NCI-H1694 (cell line): ENCODE data around the gene URI1.
"Not testable (repeated sequence)": the region's sequence is repeated elsewhere in the genome, so short reads cannot be mapped to it uniquely, and the experiment has no call there.

Experiments used
- DNase-seq: peaks from one replicate; lab custom pipeline; 2025; lab: John Stamatoyannopoulos, UW

Gene URI1

DNA sequence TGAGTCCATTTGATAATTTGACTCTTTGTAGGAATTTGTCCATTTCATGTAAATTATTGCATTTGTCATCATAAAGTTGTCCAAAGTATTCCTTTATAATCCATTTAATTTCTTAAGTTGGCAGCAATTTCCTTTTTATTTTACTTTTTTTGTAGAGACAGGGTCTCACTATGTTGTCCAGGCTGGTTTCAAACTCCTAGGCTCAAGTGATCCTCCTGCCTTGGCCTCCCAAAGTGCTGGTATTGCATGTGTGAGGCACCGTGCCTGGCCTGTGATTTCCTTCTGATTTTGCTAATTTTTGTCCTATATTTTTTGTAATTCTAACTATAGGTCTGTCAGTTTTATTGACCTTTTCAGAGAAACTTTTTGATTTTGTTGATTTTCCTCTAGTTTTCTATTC lies 84.9 kb downstream of the URI1 start:
- no peak for DNase-seq

DNA sequence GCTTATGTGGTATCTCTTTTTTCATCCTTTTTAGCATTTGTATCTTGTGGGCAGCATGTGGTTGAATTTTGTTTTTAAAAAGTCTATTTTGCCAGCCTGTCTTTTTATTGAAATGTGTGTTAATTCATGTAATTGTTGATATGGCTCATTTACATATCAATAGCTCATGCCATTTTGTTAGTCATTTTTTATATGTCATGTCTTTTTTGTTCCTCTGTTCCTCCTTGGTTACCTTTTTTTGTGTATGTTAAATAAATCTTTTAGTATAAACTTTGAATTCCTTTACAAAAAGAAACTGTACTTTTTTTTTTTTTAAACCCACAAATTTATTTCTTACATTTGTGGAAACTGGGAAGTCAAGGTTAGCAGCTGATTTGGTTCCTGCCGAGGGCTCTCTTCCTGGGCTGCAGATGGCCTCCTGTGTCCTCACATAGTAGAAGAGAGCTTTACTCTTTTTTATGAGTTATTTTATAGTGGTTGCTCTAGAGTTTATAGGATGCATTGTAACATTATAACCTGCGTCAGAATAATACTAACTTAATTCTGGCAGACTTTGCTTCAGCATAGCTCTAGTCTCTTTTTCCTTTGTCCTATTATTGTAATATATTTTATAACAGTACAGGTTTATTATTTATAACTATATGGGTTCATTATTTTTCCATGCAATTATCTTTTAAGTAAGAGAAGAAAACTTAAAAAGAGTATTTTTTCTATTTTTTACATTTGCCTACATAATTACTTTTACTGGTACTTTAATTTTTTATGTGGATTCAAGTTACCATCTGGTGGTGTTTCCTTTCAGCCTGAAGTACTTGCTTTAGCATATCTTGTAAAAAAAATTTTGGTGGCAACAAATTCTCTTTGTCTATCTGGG lies 86.3 kb downstream of the URI1 start:
- no peak for DNase-seq

DNA sequence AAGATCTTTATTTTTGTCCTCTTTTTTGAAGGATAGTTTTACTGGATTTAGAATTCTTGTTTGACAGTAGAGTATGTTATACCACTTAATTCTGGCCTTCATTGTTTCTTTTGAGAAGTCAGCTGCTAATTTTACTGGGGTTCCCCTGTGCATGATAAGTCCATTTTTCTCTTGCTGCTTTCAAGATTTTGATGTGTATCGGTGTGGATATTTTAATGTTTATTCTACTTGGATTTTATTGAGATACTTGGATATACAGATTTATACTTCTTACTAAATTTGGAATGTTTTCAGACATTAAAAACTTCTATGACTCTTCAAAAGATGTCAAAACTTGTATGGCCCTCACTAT lies 86.9 kb downstream of the URI1 start:
- DNase-seq = no peak

DNA sequence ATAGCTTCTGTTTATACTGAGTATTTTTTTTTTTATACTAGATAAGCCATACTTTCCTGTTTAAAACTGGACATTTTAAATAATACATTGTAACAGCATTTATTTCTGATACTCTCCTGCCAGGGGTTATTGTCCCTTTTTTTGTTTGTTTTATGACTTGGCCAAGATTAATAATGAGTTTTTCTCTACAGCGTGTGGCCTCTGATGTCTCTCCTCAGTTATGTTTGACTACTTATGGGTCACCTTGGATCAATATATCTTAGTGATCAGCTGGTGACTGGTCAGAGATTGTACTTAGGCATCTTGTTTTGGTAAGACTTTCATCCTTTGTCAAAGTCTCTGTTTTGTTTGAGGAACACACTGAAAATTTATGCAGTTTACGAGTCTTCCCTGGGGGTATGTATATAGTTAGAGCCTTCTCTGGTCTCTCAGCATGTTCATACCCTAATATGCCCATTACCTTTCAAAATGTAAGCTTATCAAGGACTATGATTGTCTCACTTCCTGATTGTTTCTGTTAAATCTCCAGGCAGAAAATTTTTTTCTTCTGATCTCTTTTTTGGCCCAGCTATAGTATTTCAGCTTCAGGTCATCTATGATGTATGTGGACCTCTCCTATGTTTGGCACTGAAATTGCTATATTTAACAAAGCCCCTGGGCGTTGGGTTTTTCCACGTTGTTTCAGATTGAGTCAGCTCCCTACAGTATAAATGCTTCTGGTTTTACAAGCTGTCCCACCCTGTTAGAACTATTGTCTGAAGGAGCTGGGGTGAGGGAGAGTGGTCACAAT lies 87.9 kb downstream of the URI1 start:
- no peak for DNase-seq

DNA sequence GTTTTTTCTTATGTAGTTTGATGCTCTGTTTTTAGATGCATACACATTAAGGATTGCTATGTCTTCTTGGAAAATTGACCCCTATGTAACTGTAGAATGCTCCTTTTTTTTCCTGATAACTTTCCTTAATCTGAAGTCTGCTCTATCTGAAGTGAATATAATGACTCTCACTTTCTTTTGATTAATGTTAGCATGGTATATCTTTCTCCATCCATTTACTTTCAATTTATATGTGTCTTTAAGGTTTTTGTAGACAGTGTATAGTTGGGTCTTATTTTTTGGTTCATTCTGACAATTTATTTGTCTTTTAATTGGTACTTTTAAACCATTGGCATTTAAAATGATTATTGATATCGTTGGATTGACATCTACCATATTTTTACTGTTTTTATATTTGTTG lies 92.3 kb downstream of the URI1 start:
- no peak for DNase-seq

DNA sequence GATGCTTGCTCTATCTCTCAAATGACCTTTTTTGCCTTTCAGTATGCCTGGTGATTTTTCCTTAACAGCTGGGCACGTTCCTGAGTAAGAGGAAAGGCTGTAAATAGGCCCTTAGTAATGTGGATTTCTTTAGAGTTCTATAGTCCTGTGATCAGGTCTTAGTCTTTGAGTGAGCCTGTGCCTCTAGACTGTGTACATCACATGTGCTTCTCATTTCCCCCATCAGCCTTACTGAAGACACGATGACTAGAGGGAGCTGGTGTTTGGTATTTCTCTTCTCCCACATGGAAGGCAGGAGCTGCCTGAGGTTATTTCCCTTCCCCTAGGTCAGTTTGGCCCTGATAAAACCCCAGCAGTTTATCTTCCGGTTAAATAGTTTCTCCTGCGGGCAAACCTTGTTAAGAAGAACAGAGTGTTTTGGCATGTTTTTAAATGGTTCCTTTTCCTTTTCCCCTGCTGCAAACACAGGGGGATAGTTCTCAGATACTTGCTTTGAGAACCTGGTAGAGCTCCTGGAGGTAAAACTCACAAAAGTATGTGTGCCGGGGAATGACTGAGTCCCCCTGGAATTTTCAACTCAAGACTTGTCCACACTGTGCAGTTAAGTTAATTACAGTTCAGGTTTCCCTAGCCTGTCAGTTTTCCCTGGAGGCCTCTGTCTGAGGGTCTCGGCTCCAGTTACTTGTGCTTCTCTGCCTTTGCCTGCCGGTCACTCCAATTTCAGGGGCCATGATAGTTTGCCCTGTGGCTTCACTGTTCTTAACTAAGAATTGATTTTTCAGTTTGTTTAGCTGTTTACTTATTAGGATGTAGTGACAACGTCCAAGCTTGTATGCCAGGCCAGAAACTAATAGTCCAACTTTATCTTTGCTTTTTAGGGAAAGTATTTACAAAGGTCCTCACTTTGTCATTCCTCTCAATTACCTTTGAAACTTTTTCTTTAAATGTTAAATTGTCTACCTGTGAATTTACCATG lies 94.4 kb downstream of the URI1 start:
- no peak for DNase-seq

DNA sequence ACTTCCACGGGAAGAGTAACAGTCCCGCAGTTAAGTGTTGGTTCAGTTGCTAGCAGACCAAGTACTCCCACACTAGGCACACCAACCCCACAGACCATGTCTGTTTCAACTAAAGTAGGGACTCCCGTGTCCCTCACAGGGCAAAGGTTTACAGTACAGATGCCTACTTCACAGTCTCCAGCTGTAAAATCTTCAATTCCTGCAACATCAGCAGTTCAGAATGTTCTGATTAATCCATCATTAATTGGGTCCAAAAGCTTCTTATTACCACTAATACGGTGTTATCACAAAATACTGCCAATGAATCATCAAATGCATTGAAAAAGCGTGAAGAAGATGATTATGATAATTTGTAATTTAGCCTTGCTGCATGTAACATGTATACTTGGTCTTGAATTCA lies 95.8 kb downstream of the URI1 start:
- no peak for DNase-seq

DNA sequence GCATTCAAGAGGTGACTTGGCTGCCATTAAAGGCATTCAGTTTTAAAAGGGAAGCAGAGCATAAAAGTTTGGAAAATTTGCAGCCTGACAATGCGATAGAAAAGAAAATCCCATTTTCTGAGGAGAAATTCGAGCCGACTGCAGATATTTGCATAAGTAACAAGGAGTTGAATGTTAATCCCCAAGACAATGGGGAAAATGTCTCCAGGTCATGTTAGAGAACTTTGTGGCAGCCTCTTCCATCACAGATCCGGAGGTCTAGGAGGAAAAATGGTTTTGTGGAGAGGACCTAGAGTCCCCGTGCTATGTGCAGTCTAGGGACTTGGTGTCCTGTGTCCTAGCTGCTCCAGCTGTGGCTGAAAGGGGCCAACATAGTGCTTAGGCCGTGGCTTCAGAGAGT lies 99.9 kb downstream of the URI1 start:
- DNase-seq = not testable (repeated sequence)

DNA sequence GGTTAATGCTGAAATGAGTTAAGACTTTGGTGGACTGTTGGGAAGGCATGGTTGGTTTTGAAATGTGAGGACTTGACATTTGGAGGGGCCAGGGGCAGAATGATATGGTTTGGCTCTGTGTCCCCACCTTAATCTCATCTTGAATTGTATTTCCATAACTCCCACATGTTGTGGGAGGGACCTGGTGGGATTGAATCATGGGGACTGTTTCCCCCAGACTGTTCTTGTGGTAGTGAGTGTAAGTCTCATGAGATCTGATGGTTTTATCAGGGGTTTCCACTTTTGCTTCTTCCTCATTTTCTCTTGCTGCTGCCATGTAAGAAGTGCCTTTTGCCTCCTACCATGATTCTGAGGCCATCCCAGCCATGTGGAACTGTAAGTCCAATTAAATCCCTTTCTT lies 101.0 kb downstream of the URI1 start:
- DNase-seq = not testable (repeated sequence)

DNA sequence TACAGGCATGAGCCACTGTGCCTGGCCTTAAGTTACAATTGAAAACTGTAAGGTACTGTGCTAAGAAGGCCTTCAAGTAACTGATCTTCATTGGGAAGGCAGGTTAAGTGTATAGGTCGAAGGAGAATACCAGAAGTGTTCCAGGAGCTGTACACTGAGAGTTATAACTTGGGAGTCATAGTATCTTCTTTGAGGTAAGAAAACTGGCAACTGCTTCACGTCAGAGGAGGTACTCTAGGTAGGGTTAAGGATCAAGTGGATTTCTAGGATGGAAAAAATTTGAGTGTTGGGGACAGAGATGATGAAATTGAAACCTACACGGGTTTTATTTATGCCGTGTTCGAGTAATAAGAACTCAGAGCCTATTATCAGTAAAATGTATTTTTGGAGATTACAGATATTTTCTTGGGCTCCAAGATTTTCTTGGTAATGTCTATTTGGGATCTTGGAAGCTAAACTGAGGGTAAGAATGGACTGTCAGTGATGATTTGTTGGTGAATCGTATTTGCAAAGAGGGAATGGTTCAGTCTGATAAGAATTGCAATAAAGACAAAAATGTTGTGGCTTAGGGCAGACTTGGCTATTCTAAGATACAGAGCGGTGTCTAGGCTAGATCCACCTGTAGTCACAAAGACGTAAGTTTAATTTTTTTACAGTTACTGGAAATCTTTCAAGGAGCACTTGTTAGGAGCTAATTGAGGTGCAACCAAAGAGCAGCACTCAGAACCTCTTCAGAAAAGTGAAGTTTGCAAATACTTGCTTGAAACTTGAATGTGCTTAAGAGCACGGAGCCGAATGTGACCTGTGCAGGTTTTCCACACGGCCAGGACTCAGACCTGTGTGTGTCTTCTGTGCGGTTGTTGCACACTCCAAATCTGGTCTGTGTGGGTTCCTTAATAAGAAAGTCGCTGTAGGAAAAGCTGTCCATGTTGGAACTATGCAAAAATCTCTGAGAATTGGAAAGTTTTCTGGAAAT lies 102.5 kb downstream of the URI1 start:
- no peak for DNase-seq

DNA sequence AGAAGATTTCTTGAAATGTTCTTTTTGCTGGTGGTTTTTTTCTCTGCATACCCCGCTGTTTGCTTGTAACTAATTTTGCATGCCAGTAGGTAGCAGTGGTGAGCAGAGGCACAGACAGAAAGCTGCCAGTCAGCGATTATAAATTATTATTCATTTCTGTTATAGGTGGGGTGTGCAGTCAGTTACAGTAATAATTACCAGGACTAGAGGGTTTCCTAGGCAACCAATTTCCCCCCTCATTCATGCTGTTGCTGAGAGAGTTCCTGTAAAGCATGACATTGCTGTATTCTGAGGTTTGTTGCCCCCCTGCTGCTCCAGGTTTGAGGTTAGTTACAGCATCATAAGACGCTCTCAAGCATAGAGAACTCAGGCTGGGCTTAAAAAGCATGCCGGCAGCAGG lies 104.5 kb downstream of the URI1 start:
- no peak for DNase-seq

DNA sequence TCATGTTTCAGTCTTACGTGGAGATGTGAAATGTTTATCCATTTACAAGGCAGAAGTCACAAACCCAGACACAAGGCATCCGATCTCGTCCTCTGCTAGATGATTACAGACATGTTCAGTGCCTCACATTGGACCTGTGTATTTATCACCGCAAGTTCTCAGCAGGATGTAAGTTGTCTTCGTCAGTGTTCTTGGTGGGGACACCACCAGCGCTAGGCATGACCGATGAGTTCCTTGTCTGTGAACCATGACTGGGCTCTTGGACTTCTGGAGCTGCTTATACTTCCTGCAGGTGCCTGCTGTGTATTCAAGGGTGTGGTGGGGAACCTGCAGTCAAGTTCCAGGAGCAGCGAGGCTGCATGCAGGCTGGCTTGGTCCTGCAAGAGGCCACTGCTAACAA lies 105.4 kb downstream of the URI1 start:
- DNase-seq = no peak

DNA sequence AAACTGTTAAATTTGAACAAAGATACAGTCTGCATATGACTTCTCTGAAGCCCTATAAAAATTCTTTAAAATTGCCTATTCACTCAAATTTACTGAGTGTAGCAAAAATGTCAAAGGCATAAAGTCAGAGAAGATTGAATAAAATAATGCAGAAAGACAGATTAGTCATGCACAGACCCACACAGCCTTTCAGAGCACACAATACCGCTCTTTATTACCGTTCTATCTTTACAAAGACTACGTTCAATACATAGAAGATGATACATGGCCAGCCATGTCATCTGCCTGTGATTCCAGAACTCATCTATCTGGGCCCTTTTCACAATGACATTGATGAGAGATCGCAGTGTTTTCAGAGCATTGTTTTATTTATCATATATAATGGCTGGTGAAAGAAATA lies 107.2 kb downstream of the URI1 start:
- no peak for DNase-seq

DNA sequence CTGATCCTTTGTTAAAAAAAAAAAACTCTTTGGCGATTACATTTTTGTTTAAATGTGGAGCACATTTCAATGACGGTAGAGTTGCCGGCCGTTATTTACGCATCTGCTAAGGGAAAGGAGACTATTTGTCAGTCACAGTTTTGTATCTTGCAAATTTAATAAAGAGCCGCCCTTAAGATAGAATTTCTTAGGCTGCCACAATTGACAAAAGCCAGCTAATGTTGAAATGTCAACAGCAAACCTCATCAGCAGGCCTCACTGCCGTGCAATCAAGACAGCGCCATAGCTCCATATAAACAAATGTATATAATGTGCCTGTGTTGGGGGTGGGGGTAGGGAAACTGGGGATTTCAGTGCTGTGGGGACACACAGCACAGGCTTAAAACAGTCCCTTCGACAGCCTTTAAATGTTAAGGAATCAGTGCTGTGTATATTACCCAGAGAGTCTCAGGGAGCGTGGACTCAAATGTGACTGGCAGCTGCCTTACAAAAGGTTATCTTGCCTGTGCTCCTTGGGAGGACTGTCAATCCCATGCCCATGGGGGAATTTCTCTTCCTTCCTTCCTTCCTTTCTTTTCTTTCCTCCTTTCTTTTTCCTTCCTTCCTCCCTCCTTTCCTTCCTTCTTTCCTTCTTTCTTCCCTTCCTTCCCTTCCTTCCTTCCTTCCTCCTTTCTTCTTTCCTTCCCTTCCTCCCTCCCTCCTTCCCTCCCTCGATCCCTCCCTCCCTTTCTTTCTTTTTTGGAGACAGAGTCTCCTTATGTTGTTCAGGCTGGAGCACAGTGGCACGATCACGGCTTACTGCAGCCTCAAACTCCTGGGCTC lies 108.0 kb downstream of the URI1 start:
- DNase-seq = no peak

DNA sequence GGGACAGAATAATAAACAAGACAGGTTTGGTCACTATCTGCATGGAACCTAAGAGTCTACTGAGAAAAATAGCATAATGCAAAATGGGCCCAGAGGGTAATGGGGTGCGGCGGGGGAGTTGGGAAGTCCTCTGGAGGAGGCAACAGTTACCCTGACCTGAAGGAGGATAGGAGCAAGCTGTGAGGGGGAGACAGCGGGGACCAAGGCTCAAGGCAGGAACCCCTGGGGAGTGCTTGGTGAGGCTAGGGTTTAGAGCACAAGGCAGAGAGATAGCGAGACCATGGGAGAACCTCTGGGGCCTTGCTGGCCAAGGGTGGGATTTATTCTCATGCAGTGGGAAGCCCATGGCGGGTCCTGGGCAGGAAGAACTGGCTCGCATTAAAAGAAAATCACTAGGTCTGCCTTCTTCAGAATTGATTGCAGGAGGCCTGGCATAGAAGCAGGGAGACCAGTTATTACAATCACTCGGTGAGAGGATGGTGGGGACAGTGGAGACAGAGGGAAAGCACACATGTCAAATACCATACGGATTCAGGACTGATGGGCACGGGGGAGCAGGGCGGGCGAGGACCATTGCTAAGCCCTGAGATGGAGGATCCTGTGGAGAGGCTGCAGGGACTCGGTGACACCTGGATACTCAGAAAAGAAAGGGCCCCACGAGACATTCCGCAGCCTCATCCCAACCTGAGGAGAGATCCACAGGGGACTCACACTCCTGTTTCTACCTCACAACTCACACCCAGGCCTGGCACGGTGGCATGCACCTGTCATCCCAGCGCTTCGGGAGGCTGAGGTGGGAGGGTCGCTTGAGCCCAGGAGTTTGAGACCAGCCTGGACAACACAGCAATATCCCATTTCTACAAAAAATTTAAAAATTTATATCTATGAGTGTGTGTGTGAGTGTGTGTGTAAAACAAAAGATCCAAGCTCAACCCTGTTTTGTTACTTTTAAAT lies 110.4 kb downstream of the URI1 start:
- no peak for DNase-seq

DNA sequence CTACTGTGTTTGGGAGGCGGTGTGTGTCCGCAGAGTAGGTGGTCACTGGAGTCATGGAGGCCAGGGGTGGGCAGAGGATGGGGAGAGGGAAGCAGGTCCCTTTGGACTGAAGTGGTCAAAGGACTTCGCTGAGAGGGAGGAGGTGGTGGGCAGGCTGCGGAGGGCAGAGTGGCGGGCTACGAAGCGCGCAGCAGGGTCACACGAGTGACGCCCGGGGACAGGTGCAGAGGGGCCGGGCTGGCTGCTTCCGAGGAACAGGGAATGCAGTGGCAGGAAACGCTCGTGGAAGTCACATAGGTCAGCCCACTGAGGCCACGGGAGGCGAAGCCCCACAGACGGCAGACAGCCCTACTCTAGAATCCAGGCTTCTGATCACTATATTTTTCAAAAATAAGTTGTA lies 111.5 kb downstream of the URI1 start:
- DNase-seq = no peak

DNA sequence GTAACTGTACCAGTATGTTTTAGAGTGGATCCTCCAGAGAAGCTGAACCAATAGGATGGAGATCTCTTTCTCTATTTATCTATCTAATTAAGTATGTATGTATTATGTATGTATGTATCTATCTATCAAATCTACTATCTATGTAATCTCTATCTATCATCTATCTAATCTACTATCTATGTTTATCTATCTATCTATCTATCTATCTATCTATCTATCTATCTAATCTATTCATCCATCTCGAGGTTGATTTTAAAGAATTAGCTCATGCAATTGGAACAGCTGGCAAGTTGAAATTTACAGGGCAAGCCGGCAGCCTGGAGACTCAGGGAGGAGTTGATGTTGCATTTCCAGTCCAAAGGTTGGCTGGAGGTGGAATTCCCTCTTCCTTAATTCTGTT lies 112.2 kb downstream of the URI1 start:
- DNase-seq = no peak

DNA sequence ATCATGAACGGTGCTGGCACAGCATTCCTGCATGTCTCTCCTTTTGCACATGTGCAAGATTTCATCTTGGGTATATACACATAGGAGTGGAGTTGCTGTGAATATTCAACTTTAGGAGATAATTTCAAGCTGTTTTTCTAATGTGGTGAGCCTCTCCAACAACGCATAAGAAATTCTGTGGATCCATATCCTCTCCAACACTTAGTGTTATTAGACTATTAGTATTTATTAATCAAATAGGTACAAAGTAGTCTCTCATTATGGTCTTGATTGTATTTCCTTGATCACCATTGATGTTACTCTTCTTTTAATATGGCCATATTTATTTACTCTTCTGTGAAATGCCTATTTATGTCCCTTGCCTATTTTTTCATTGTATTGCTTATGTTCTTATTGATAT lies 114.5 kb downstream of the URI1 start:
- DNase-seq = no peak
